PC-9 (cell line): ENCODE data around the gene KREMEN1. TPM values are rescaled to one million over a fixed set of nuclear protein-coding genes. Genes with fewer than 3 reads are reported as not detected.

Experiments used
- BruUV-seq: library from RNA; stranded (reverse); fragments of 400-500 nt; replicated peaks from 2 replicates; lab custom pipeline; 2021; lab: Mats Ljungman, UMichigan
- CTCF ChIA-PET: fragments of 300-600 bp; sonication (Branson Sonifier 250); formaldehyde crosslinking; loops from one replicate; lab custom pipeline; 2022; ENCODE audit warnings: antibody characterized with exemption; lab: Charles Lee
- POLR2A ChIA-PET: fragments of 300-600 bp; sonication (Branson Sonifier 250); formaldehyde crosslinking; loops from one replicate; lab custom pipeline; 2022; ENCODE audit warnings: antibody characterized with exemption; ENCODE audit not compliant: unreplicated experiment; lab: Charles Lee
- DNase-seq, 2 experiments: peaks; one replicate each; pipeline versions ENCODE4 v3.0.0 to v3.0.0-alpha.2; 2015 to 2022; ENCODE audit warnings: mixed read lengths in 1 of 2
- H2AFZ ChIP-seq: fragments of 200-600 bp; sonication (generic); 2 replicates; pipeline ENCODE4 v1.8.1; 2017; ENCODE audit warnings: antibody characterized with exemption
- H3F3A ChIP-seq: fragments of 200-600 bp; sonication (generic); 2 replicates; pipeline ENCODE4 v1.8.1; 2017; ENCODE audit warnings: antibody characterized with exemption, mild to moderate bottlenecking, low read depth; ENCODE audit not compliant: insufficient read depth
- H3K27ac ChIP-seq: fragments of 200-600 bp; sonication (generic); 2 replicates; pipeline ENCODE4 v1.6.1; 2016; ENCODE audit warnings: mixed run types
- H3K27me3 ChIP-seq: fragments of 200-600 bp; sonication (generic); 2 replicates; pipeline ENCODE4 v1.6.1; 2016; ENCODE audit warnings: low read depth, mixed run types; ENCODE audit not compliant: insufficient read depth
- H3K36me3 ChIP-seq: fragments of 200-600 bp; sonication (generic); 2 replicates; pipeline ENCODE4 v1.6.1; 2016; ENCODE audit warnings: low read depth, mixed run types
- H3K4me1 ChIP-seq: fragments of 200-600 bp; sonication (generic); replicated peaks from 2 replicates; pipeline ENCODE4 v1.6.1; 2016; ENCODE audit warnings: mixed run types; ENCODE audit not compliant: insufficient read depth
- H3K4me2 ChIP-seq: fragments of 200-600 bp; sonication (generic); 2 replicates; pipeline ENCODE4 v1.6.1; 2017; ENCODE audit warnings: mixed run types
- H3K4me3 ChIP-seq: fragments of 200-600 bp; sonication (generic); 2 replicates; pipeline ENCODE4 v1.6.1; 2016; ENCODE audit warnings: mixed run types
- H3K79me2 ChIP-seq: fragments of 200-600 bp; sonication (generic); 2 replicates; pipeline ENCODE4 v1.6.1; 2017; ENCODE audit warnings: low read depth, mixed run types
- H3K9me2 ChIP-seq: fragments of 200-600 bp; sonication (generic); 2 replicates; pipeline ENCODE4 v1.8.1; 2017; ENCODE audit warnings: mild to moderate bottlenecking; ENCODE audit not compliant: insufficient read depth
- H3K9me3 ChIP-seq: fragments of 200-600 bp; sonication (generic); 2 replicates; pipeline ENCODE4 v1.8.1; 2016; ENCODE audit warnings: low read depth; ENCODE audit not compliant: insufficient read depth
- H4K20me1 ChIP-seq: fragments of 200-600 bp; sonication (generic); 2 replicates; pipeline ENCODE4 v1.8.1; 2017; ENCODE audit not compliant: insufficient read depth
- CTCF ChIP-seq: fragments of 200-600 bp; sonication (generic); conservative IDR thresholded peaks from 2 replicates; pipeline ENCODE4 v1.6.1; 2017; ENCODE audit warnings: mixed run types, antibody characterized with exemption, mild to moderate bottlenecking, moderate library complexity
- EZH2 ChIP-seq: fragments of 200-600 bp; sonication (generic); IDR thresholded peaks from 2 replicates; pipeline ENCODE4 v1.8.0; 2017; ENCODE audit warnings: antibody characterized with exemption, low read depth
- intact Hi-C: fragments of 100-400 bp; cut with micrococcal nuclease; formaldehyde crosslinking; loops from one replicate; pipeline ENCODE4 v1.10.0; 2022; ENCODE audit not compliant: unreplicated experiment
- total RNA-seq: library from RNA; stranded (reverse); gene quantifications from 2 replicates; pipeline ENCODE4 v1.2.3, GENCODE V29; 2021

Gene KREMEN1
- total RNA-seq, 1 experiment from 2014 or later = 6.1 TPM

- Histone ChIP-seq H3K9me2 (no peaks in the 10 kb centered on the region), H4K20me1 (no peaks in the 10 kb centered on the region), H3K4me2 (no peak overlapping the region), H3K4me1 (no peaks in the 10 kb centered on the region), H3K79me2 (no peaks in the 10 kb centered on the region), H3F3A (no peaks in the 10 kb centered on the region; the same call in 1 of the 2 replicates), H2AFZ (no peak overlapping the region), H3K27ac (no peak overlapping the region), H3K9me3 (no peaks in the 10 kb centered on the region), H3K36me3 (no peaks in the 10 kb centered on the region), H3K4me3 (no peak overlapping the region), H3K27me3 (no peaks in the 10 kb centered on the region)
- intact Hi-C loops = no loop called here
- no TSS peak for BruUV-seq
- POLR2A ChIA-PET = no interaction called here
- no peak for TF ChIP-seq EZH2
- no peak for TF ChIP-seq CTCF
- CTCF ChIA-PET = no interaction called here
- no peak for DNase-seq
These were observed 65.9 kb downstream of the KREMEN1 start for GRCh38 chr22:29138556-29139305.

- TF ChIP-seq EZH2 (no peak), CTCF (no peak)
- Histone ChIP-seq H3K4me1 (no peaks in the 10 kb centered on the region), H4K20me1 (no peaks in the 10 kb centered on the region), H3K9me2 (no peaks in the 10 kb centered on the region), H3K4me3 (no peak overlapping the region), H3K27ac (no peak overlapping the region), H3K27me3 (no peaks in the 10 kb centered on the region), H3K9me3 (no peaks in the 10 kb centered on the region), H3F3A (no peaks in the 10 kb centered on the region; the same call in 1 of the 2 replicates), H3K4me2 (no peak overlapping the region), H3K79me2 (no peaks in the 10 kb centered on the region), H3K36me3 (no peaks in the 10 kb centered on the region), H2AFZ (no peak overlapping the region)
- ChIA-PET CTCF (no interaction called here), POLR2A (no interaction called here)
- no TSS peak for BruUV-seq
- no peak for DNase-seq
- intact Hi-C loops = no loop called here
These were observed 67.3 kb downstream of the KREMEN1 start for GRCh38 chr22:29139965-29140782.

- BruUV-seq = no TSS peak
- H3K9me2 ChIP-seq = no peaks in the 10 kb centered on the region
- H3K27ac ChIP-seq = no peak overlapping the region
- no peaks in the 10 kb centered on the region for H3K9me3 ChIP-seq
- no peaks in the 10 kb centered on the region for H3K27me3 ChIP-seq
- no peak for DNase-seq
- no peaks in the 10 kb centered on the region for H3K4me1 ChIP-seq
- TF ChIP-seq EZH2 = no peak
- no peak for TF ChIP-seq CTCF
- no peak overlapping the region for H3K4me3 ChIP-seq
- no peaks in the 10 kb centered on the region for H3K79me2 ChIP-seq
- H4K20me1 ChIP-seq = no peaks in the 10 kb centered on the region
- POLR2A ChIA-PET = no interaction called here
- no peak overlapping the region for H3K4me2 ChIP-seq
- no peaks in the 10 kb centered on the region for H3K36me3 ChIP-seq
- CTCF ChIA-PET = no interaction called here
- intact Hi-C loops = no loop called here
- H3F3A ChIP-seq = no peaks in the 10 kb centered on the region; the same call in 1 of the 2 replicates
- H2AFZ ChIP-seq = no peak overlapping the region
These were observed 68.3 kb downstream of the KREMEN1 start for GRCh38 chr22:29141078-29141688.
